Choroid plexus epithelial cell (primary cell): ENCODE results near the gene GPC2.

Experiments
- DNase-seq: peaks from one replicate; pipeline ENCODE4 v3.0.0-alpha.2; 2010; ENCODE audit warnings: low read depth
- H3K4me3 ChIP-seq: 2 replicates; pipeline ENCODE4 v1.5.1; 2011; ENCODE audit warnings: low read depth, mild to moderate bottlenecking, control low read depth, low read length, moderate library complexity
- CTCF ChIP-seq: conservative IDR thresholded peaks from 2 replicates; pipeline ENCODE4 v1.5.1; 2011; ENCODE audit warnings: low read depth, mild to moderate bottlenecking, control low read depth, inconsistent platforms, low read length, moderate library complexity

Gene GPC2

GRCh38 chr7:100122067-100122466 lies 55.1 kb downstream of the GPC2 start:
- H3K4me3 ChIP-seq, result no peak overlapping the region
- DNase-seq, result no peak
- TF ChIP-seq CTCF, result no peak

DNA sequence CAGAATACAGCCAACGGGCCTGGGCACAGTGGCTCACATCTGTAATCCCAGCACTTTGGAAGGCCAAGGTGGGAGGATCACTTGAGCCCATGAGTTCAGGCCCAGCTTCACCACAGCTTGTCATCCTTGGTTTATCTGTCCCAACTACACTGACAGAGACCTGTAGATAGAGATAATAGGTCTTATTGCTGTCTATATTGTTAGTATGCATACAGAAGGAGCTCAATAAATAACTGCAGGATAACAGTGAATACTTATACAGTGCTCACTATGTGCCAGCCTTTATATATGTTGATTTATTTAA lies 56.5 kb downstream of the GPC2 start:
- no peak for TF ChIP-seq CTCF
- peak overlapping the region; percentile 9 for H3K4me3 ChIP-seq
- DNase-seq, result no peak

DNA sequence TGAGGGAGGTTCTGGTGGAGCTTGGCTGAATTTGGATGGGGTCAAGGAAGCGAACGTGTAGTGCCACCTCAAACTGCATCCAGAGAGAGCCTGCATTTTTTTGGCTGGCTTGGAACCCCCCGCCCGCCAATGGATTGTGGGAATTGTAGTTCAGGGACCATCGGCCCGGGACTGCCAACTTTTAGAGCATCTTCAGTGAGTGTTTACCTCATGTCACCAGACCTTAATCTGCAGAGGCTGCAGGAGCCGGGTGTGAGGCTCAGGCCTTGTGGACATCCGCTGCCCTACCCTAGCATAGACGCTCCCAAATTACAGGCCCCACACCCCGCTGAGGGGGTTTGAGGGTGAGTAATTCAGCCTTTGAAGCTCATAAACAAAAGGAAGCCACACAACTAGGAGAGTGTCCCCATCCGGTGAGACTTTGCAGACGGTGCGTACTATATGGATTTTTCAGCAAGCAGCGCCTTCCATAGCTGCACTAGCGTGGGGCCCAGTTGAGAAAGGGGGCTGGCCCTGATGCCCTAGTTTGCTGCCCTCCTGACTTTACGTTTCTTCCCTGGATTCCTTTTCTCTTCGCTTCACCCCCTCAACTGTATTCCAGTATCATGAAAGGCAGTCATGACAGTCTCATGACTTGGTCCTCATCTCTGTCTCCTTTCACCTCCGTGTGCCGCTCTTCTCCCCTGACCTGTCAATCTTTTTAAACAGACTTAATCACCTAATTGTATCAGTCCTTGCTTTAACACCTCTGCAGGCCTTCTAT lies 57.0 kb downstream of the GPC2 start:
- TF ChIP-seq CTCF, result no peak
- peak; percentile 60 for DNase-seq
- H3K4me3 ChIP-seq, result peak overlapping the region; percentile 92
